ENCODE data around the gene OGDH. TPM values are rescaled to one million over a fixed set of nuclear protein-coding genes. Genes with fewer than 3 reads are reported as not detected.
"Not testable (repeated sequence)": the region's sequence is repeated elsewhere in the genome, so short reads cannot be mapped to it uniquely, and the experiment has no call there.

Gene OGDH
- total RNA-seq, 1 donor from 2014 or later = 73.7 TPM

DNA sequence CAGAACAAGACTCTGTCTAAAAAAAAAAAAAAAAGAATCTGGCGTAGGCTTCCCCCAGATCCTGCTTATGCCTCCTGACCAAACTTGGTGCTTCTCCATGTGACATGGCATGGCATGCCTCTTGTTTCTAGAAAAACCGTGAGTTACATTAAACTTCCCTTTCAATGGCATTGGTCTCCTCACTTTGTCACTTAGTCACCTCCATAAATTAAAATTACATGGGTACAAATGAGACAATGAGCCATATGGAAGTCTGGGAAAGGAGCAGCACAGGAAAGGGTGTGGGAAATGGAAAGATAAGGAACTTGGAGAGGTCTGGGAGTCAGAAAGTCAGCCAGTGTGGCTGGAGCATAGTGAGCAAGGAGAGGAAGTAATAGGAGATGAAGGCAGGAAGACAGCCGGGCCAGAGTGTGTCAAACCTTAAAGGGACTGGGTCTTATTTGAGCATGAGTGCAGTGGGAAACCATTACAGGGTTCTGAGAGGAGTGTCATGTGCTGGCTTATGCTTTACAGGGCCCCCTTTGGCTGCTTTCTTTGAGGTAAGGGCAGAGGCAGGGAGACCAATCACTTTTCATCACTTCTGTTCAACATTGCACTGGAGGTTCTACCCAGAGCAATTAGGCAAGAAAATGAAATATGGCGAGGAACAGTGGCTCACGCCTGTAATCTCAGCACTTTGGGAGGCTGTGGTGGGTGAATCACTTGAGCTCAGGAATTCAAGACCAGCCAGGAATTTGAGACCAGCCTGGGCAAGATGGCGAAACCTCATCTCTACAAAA, 120.9 kb downstream of the OGDH start:
- DNase-seq (ENCODE audit: low read depth) (peak; percentile 83), FAIRE-seq (peak; percentile 65)
- Mint-ChIP-seq H3K27ac (ENCODE audit: unreplicated experiment) (peak overlapping the region; percentile 96), H3K36me3 (ENCODE audit: low read depth, unreplicated experiment) (no peaks in the 10 kb centered on the region), H3K27me3 (ENCODE audit: low read depth, unreplicated experiment) (no peaks in the 10 kb centered on the region), H3K9me3 (ENCODE audit: unreplicated experiment) (peaks cover 4% of the 10 kb centered on the region), H3K4me1 (ENCODE audit: low read depth, unreplicated experiment) (peaks cover 14% of the 10 kb centered on the region), H3K4me3 (ENCODE audit: unreplicated experiment) (peak overlapping the region; percentile 65)
- Histone ChIP-seq H3K27me3 (ENCODE audit: insufficient read depth, low read length) (no peaks in the 10 kb centered on the region), H4K20me1 (ENCODE audit: insufficient read depth, low read length) (no peaks in the 10 kb centered on the region), H3K4me1 (ENCODE audit: insufficient read depth, low read length) (peaks cover 15% of the 10 kb centered on the region), H3K36me3 (ENCODE audit: insufficient read depth, low read length) (no peaks in the 10 kb centered on the region), H2AFZ (ENCODE audit: low read depth, low read length) (peak overlapping the region; percentile 54), H3K4me3 (ENCODE audit: insufficient read depth, low read depth, low read length) (no peak overlapping the region), H3K9me3 (ENCODE audit: insufficient read depth, low read depth, low read length) (no peaks in the 10 kb centered on the region), H3K27ac (ENCODE audit: low read depth, low read length) (peak overlapping the region; percentile 81), H3K9ac (ENCODE audit: low read length) (peak overlapping the region; percentile 43), H3K79me2 (ENCODE audit: insufficient read depth, low read length) (no peaks in the 10 kb centered on the region), H3K4me2 (ENCODE audit: low read length) (peak overlapping the region; percentile 56)
- TF ChIP-seq EZH2 (IDR thresholded peaks at IDR 0.05; ENCODE audit: insufficient read depth, low read length) = no peak
- TF ChIP-seq, protein P1, sequence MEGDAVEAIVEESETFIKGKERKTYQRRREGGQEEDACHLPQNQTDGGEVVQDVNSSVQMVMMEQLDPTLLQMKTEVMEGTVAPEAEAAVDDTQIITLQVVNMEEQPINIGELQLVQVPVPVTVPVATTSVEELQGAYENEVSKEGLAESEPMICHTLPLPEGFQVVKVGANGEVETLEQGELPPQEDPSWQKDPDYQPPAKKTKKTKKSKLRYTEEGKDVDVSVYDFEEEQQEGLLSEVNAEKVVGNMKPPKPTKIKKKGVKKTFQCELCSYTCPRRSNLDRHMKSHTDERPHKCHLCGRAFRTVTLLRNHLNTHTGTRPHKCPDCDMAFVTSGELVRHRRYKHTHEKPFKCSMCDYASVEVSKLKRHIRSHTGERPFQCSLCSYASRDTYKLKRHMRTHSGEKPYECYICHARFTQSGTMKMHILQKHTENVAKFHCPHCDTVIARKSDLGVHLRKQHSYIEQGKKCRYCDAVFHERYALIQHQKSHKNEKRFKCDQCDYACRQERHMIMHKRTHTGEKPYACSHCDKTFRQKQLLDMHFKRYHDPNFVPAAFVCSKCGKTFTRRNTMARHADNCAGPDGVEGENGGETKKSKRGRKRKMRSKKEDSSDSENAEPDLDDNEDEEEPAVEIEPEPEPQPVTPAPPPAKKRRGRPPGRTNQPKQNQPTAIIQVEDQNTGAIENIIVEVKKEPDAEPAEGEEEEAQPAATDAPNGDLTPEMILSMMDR (IDR thresholded peaks at IDR 0.05; ENCODE audit: insufficient read depth, low read depth, low read length) = no peak

DNA sequence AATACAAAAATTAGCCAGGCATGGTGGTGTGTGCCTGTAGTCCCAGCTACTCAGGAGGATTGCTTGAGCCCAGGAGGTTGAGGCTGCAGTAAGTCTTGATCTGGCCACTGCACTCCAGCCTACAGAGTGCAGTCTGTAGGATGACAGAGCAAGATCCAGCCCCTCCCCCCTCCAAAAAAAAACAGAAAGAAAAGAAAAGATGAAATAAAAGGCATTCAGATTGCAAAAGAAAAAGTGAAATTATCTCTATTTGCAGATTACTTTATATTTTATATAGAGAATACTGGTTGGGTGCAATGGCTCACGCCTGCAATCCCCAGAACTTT, 121.5 kb downstream of the OGDH start:
- no peak for TF ChIP-seq EZH2 (IDR thresholded peaks at IDR 0.05; ENCODE audit: insufficient read depth, low read length)
- TF ChIP-seq, protein P1 (IDR thresholded peaks at IDR 0.05; ENCODE audit: insufficient read depth, low read depth, low read length) = no peak
- Histone ChIP-seq H2AFZ (ENCODE audit: low read depth, low read length) (peak overlapping the region; percentile 54), H3K27ac (ENCODE audit: low read depth, low read length) (peak overlapping the region; percentile 81), H3K4me1 (ENCODE audit: insufficient read depth, low read length) (peaks cover 15% of the 10 kb centered on the region), H4K20me1 (ENCODE audit: insufficient read depth, low read length) (no peaks in the 10 kb centered on the region), H3K4me2 (ENCODE audit: low read length) (peak overlapping the region; percentile 56), H3K27me3 (ENCODE audit: insufficient read depth, low read length) (no peaks in the 10 kb centered on the region), H3K79me2 (ENCODE audit: insufficient read depth, low read length) (no peaks in the 10 kb centered on the region), H3K9ac (ENCODE audit: low read length) (no peak overlapping the region), H3K4me3 (ENCODE audit: insufficient read depth, low read depth, low read length) (no peak overlapping the region), H3K9me3 (ENCODE audit: insufficient read depth, low read depth, low read length) (no peaks in the 10 kb centered on the region), H3K36me3 (ENCODE audit: insufficient read depth, low read length) (no peaks in the 10 kb centered on the region)
- Mint-ChIP-seq H3K27ac (ENCODE audit: unreplicated experiment) (peak overlapping the region; percentile 96), H3K27me3 (ENCODE audit: low read depth, unreplicated experiment) (no peaks in the 10 kb centered on the region), H3K4me1 (ENCODE audit: low read depth, unreplicated experiment) (peaks cover 14% of the 10 kb centered on the region), H3K36me3 (ENCODE audit: low read depth, unreplicated experiment) (no peaks in the 10 kb centered on the region), H3K4me3 (ENCODE audit: unreplicated experiment) (no peak overlapping the region), H3K9me3 (ENCODE audit: unreplicated experiment) (peaks cover 4% of the 10 kb centered on the region)
- DNase-seq (ENCODE audit: low read depth) = no peak
- FAIRE-seq = no peak

DNA sequence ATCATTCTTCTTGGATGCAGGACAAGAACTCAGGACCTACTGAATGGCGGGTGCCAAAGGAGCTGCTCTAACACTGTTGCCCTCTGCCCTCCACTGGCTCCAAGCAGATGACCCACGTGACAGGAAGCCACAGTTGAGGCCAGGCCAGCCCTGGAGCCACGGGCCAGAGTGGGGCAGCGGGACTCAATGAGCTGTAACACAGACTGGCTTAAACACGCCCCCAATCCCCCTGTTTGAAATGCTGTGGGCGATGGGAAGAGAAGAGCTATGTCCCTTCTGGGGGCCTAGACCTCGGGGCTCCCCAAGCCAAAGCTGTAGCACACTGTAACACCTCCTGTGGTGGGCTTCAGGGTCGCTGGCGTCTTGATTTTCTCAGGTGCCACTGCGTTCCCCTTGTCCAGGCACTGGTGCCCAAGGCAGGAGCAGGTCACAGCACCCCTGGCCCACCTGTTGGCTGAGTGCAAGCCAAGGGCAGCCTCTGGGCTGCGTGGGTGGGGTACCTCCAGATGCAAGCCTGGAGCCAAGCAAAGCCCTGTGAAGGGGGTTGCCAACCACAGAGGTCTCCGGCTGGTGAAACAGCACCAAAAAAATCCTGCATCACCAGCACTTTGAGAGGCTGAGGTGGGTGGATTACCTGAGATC, 123.6 kb downstream of the OGDH start:
- Histone ChIP-seq H4K20me1 (ENCODE audit: insufficient read depth, low read length) (no peaks in the 10 kb centered on the region), H3K4me1 (ENCODE audit: insufficient read depth, low read length) (peaks cover 17% of the 10 kb centered on the region), H3K27ac (ENCODE audit: low read depth, low read length) (no peak overlapping the region), H3K4me2 (ENCODE audit: low read length) (no peak overlapping the region), H3K27me3 (ENCODE audit: insufficient read depth, low read length) (no peaks in the 10 kb centered on the region), H3K9ac (ENCODE audit: low read length) (no peak overlapping the region), H3K79me2 (ENCODE audit: insufficient read depth, low read length) (no peaks in the 10 kb centered on the region), H3K4me3 (ENCODE audit: insufficient read depth, low read depth, low read length) (no peak overlapping the region), H2AFZ (ENCODE audit: low read depth, low read length) (no peak overlapping the region), H3K36me3 (ENCODE audit: insufficient read depth, low read length) (no peaks in the 10 kb centered on the region), H3K9me3 (ENCODE audit: insufficient read depth, low read depth, low read length) (no peaks in the 10 kb centered on the region)
- Mint-ChIP-seq H3K4me3 (ENCODE audit: unreplicated experiment) (no peak overlapping the region), H3K4me1 (ENCODE audit: low read depth, unreplicated experiment) (peaks cover 9% of the 10 kb centered on the region), H3K9me3 (ENCODE audit: unreplicated experiment) (no peaks in the 10 kb centered on the region), H3K27ac (ENCODE audit: unreplicated experiment) (peak overlapping the region; percentile 79), H3K27me3 (ENCODE audit: low read depth, unreplicated experiment) (no peaks in the 10 kb centered on the region), H3K36me3 (ENCODE audit: low read depth, unreplicated experiment) (no peaks in the 10 kb centered on the region)
- FAIRE-seq = no peak
- TF ChIP-seq, protein P1 (IDR thresholded peaks at IDR 0.05; ENCODE audit: insufficient read depth, low read depth, low read length) = no peak
- DNase-seq (ENCODE audit: low read depth) = no peak

DNA sequence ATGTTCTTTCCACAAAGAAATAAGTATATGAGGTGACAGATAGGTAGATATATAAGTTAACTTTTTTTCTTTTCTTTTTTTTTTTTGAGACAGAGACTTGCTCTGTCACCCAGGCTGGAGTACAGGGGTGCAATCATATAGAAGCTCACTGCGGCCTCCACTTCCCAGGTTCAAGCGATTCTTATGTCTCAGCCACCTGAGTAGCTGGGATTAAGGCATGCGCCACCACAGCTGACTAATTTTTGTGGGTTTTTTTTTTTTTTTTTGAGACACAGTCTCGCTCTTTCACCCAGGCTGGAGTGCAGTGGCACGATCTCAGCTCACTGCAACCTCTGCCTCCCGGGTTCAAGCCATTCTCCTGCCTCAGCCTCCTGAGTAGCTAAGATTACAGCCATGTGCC, 126.5 kb downstream of the OGDH start:
- H3K4me1 ChIP-seq (ENCODE audit: insufficient read depth, low read length); H3K4me2 ChIP-seq (ENCODE audit: low read length); DNase-seq (ENCODE audit: low read depth); H3K79me2 ChIP-seq (ENCODE audit: insufficient read depth, low read length); H3K27me3 Mint-ChIP-seq (ENCODE audit: low read depth, unreplicated experiment); H3K9me3 Mint-ChIP-seq (ENCODE audit: unreplicated experiment); H3K36me3 Mint-ChIP-seq (ENCODE audit: low read depth, unreplicated experiment); H3K27me3 ChIP-seq (ENCODE audit: insufficient read depth, low read length); H3K27ac Mint-ChIP-seq (ENCODE audit: unreplicated experiment); H3K36me3 ChIP-seq (ENCODE audit: insufficient read depth, low read length); H3K9ac ChIP-seq (ENCODE audit: low read length); H3K4me3 ChIP-seq (ENCODE audit: insufficient read depth, low read depth, low read length); H4K20me1 ChIP-seq (ENCODE audit: insufficient read depth, low read length); FAIRE-seq; H3K4me3 Mint-ChIP-seq (ENCODE audit: unreplicated experiment); H3K9me3 ChIP-seq (ENCODE audit: insufficient read depth, low read depth, low read length); H3K4me1 Mint-ChIP-seq (ENCODE audit: low read depth, unreplicated experiment); H2AFZ ChIP-seq (ENCODE audit: low read depth, low read length); H3K27ac ChIP-seq (ENCODE audit: low read depth, low read length): not testable (repeated sequence)
